HEK293 (cell line): Measurements from ENCODE around the gene GAGE1.

Source experiments
- ATF2 ChIP-seq: fragments of 450-650 bp; formaldehyde crosslinking; IDR thresholded peaks from 2 replicates; pipeline ENCODE4 v1.5.1; 2016; ENCODE audit warnings: missing biosample characterization, missing genetic modification characterization, low read depth
- CTCF ChIP-seq: fragments of 450-650 bp; formaldehyde crosslinking; IDR thresholded peaks from 2 replicates; pipeline ENCODE4 v1.5.1; 2016; ENCODE audit warnings: missing biosample characterization, missing genetic modification characterization
- KLF10 ChIP-seq: fragments of 450-650 bp; IDR thresholded peaks from 2 replicates; pipeline ENCODE4 v1.5.1; 2018; ENCODE audit warnings: missing biosample characterization, mild to moderate bottlenecking, missing genetic modification characterization
- KLF17 ChIP-seq: fragments of 450-650 bp; formaldehyde crosslinking; IDR thresholded peaks from 2 replicates; pipeline ENCODE4 v1.5.1; 2016; ENCODE audit warnings: missing biosample characterization, missing genetic modification characterization
- MYNN ChIP-seq: fragments of 450-650 bp; formaldehyde crosslinking; IDR thresholded peaks from 2 replicates; pipeline ENCODE4 v1.5.1; 2016; ENCODE audit warnings: missing biosample characterization, missing genetic modification characterization, borderline replicate concordance
- PRDM1 ChIP-seq: fragments of 450-650 bp; formaldehyde crosslinking; IDR thresholded peaks from 2 replicates; pipeline ENCODE4; 2016; ENCODE audit warnings: missing biosample characterization, missing genetic modification characterization
- PRDM4 ChIP-seq: fragments of 450-650 bp; formaldehyde crosslinking; IDR thresholded peaks from 2 replicates; pipeline ENCODE4 v1.5.1; 2017; ENCODE audit warnings: missing biosample characterization, missing genetic modification characterization
- ZNF140 ChIP-seq: fragments of 450-650 bp; formaldehyde crosslinking; IDR thresholded peaks from 2 replicates; pipeline ENCODE4 v1.5.1; 2016; ENCODE audit warnings: missing biosample characterization, missing genetic modification characterization
- ZNF146 ChIP-seq: fragments of 450-650 bp; formaldehyde crosslinking; IDR thresholded peaks from 2 replicates; pipeline ENCODE4 v1.5.1; 2016; ENCODE audit warnings: missing biosample characterization, missing genetic modification characterization
- ZNF19 ChIP-seq: fragments of 450-650 bp; formaldehyde crosslinking; IDR thresholded peaks from 2 replicates; pipeline ENCODE4; 2016; ENCODE audit warnings: missing biosample characterization, missing genetic modification characterization, low read depth
- ZNF24 ChIP-seq: fragments of 450-650 bp; formaldehyde crosslinking; IDR thresholded peaks from 2 replicates; pipeline ENCODE4 v1.5.1; 2016; ENCODE audit warnings: missing biosample characterization, missing genetic modification characterization
- ZNF423 ChIP-seq: fragments of 450-650 bp; formaldehyde crosslinking; IDR thresholded peaks from 2 replicates; pipeline ENCODE4 v1.5.1; 2016; ENCODE audit warnings: missing biosample characterization, missing genetic modification characterization
- ZNF514 ChIP-seq: fragments of 450-650 bp; formaldehyde crosslinking; IDR thresholded peaks from 2 replicates; pipeline ENCODE4 v1.5.1; 2016; ENCODE audit warnings: missing biosample characterization, missing genetic modification characterization
- ZSCAN30 ChIP-seq: fragments of 450-650 bp; IDR thresholded peaks from 2 replicates; pipeline ENCODE4 v1.5.1; 2018; ENCODE audit warnings: missing biosample characterization, mild to moderate bottlenecking, missing genetic modification characterization, moderate library complexity

GRCh38 chrX:49656533-49656932 lies 57.7 kb downstream of the GAGE1 start:
- TF ChIP-seq KLF17 (tag by site-specific recombination): no peak
- no peak for TF ChIP-seq CTCF (tag by site-specific recombination)
- no peak for TF ChIP-seq ATF2 (tag by site-specific recombination)
- TF ChIP-seq ZNF19 (tag by site-specific recombination): no peak
- TF ChIP-seq MYNN (tag by site-specific recombination): no peak
- no peak for TF ChIP-seq PRDM4
- TF ChIP-seq ZNF140 (tag by site-specific recombination): no peak
- no peak for TF ChIP-seq ZNF146 (tag by site-specific recombination)
- TF ChIP-seq ZNF423: no peak
- TF ChIP-seq KLF10 (tag by site-specific recombination): no peak
- TF ChIP-seq ZNF24 (tag by site-specific recombination): no peak
- TF ChIP-seq ZNF514: no peak
- TF ChIP-seq PRDM1: no peak
- no peak for TF ChIP-seq ZSCAN30 (tag by site-specific recombination)
